ENCODE data around the gene DMGDH.

- TF ChIP-seq CTCF (IDR thresholded peaks at IDR 0.05) (no peak), ZFX (IDR thresholded peaks at IDR 0.05; ENCODE audit: borderline replicate concordance) (no peak)
Observed at GRCh38 chr5:79023947-79024346, 45.5 kb downstream of the DMGDH start.
